ENCODE measurements around the gene EIF2D.
"Not testable (repeated sequence)": the region's sequence is repeated elsewhere in the genome, so short reads cannot be mapped to it uniquely, and the experiment has no call there.

Gene EIF2D

DNA sequence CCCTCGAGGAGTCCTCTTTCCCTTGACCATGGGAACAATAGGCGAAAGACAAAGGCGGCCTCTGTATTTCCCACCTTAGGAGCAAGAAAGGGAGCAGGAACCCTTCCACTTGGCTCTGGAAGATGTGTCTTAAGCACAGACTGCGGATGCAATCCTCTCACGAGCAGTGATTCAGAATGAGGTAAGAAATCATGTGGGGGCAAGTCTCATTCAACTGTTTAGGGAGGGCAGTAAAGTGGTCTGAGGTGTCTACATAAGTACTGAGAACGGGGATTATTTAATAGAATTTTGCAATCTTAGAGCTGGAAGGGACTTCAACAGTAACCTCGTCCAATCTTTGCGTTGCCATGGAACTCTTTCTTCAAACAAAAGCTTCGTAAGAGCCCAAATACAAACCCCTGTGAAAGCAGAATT, 21.4 kb upstream of the EIF2D start:
- Histone ChIP-seq H3K36me3 (ENCODE audit: insufficient read depth, low read length) (no peaks in the 10 kb centered on the region), H3K4me1 (ENCODE audit: insufficient read depth, low read length) (peaks cover 37% of the 10 kb centered on the region), H3K4me3 (ENCODE audit: low read depth in 1 of 2, low read length in 2 of 2) (no peak overlapping the region), H4K20me1 (ENCODE audit: insufficient read depth, low read length) (no peaks in the 10 kb centered on the region), H3K27ac (ENCODE audit: low read length) (no peak overlapping the region), H3K9ac (ENCODE audit: low read depth, low read length) (no peak overlapping the region), H3K9me3 (ENCODE audit: insufficient read depth, low read length, severe bottlenecking) (no peaks in the 10 kb centered on the region), H3K79me2 (ENCODE audit: insufficient read depth, low read length) (no peaks in the 10 kb centered on the region), H3K27me3 (ENCODE audit: insufficient read depth, low read length, poor library complexity) (no peaks in the 10 kb centered on the region), H2AFZ (ENCODE audit: low read depth, low read length) (no peak overlapping the region), H3K4me2 (ENCODE audit: insufficient read depth, low read length) (no peak overlapping the region)
- TF ChIP-seq, protein P1, sequence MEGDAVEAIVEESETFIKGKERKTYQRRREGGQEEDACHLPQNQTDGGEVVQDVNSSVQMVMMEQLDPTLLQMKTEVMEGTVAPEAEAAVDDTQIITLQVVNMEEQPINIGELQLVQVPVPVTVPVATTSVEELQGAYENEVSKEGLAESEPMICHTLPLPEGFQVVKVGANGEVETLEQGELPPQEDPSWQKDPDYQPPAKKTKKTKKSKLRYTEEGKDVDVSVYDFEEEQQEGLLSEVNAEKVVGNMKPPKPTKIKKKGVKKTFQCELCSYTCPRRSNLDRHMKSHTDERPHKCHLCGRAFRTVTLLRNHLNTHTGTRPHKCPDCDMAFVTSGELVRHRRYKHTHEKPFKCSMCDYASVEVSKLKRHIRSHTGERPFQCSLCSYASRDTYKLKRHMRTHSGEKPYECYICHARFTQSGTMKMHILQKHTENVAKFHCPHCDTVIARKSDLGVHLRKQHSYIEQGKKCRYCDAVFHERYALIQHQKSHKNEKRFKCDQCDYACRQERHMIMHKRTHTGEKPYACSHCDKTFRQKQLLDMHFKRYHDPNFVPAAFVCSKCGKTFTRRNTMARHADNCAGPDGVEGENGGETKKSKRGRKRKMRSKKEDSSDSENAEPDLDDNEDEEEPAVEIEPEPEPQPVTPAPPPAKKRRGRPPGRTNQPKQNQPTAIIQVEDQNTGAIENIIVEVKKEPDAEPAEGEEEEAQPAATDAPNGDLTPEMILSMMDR (IDR thresholded peaks at IDR 0.05; ENCODE audit: borderline replicate concordance, extremely low read depth, low read length, poor library complexity, severe bottlenecking), result no peak
- no peak for TF ChIP-seq EZH2 (IDR thresholded peaks at IDR 0.05; ENCODE audit: borderline replicate concordance, low read depth, low read length, severe bottlenecking)
- ATAC-seq (ENCODE audit: insufficient read depth, low read depth) (no peak), DNase-seq (no peak)

DNA sequence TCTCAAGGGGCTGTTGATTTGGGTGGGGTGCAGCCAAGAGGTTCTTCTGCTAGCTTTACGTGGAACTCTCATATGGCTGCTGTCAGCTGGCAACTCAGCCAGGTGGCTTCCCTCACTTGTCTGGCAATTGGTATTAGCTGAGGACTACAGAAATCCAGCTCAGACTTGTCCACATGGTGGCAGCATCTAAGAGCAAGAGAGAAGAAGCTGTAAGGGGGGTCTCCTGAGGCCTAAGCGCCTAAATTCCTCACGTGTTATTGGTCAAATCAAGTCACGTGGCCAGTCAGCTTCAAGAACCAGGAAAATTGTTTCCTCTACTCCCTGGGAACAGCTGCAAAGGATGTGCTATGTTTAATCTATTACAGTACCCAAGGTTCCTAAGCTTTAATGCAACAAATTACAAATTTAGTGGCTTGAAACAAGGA, 18.8 kb upstream of the EIF2D start:
- Histone ChIP-seq H3K4me3 (ENCODE audit: low read depth in 1 of 2, low read length in 2 of 2) (no peak overlapping the region), H3K9me3 (ENCODE audit: insufficient read depth, low read length, severe bottlenecking) (no peaks in the 10 kb centered on the region), H3K27me3 (ENCODE audit: insufficient read depth, low read length, poor library complexity) (no peaks in the 10 kb centered on the region), H3K36me3 (ENCODE audit: insufficient read depth, low read length) (no peaks in the 10 kb centered on the region), H3K4me1 (ENCODE audit: insufficient read depth, low read length) (peaks cover 22% of the 10 kb centered on the region), H2AFZ (ENCODE audit: low read depth, low read length) (no peak overlapping the region), H3K9ac (ENCODE audit: low read depth, low read length) (no peak overlapping the region), H3K79me2 (ENCODE audit: insufficient read depth, low read length) (no peaks in the 10 kb centered on the region), H3K27ac (ENCODE audit: low read length) (no peak overlapping the region), H4K20me1 (ENCODE audit: insufficient read depth, low read length) (no peaks in the 10 kb centered on the region), H3K4me2 (ENCODE audit: insufficient read depth, low read length) (no peak overlapping the region)
- DNase-seq (peak; percentile 63), ATAC-seq (ENCODE audit: insufficient read depth, low read depth) (peak; percentile 27; the same call in 2 of the 3 replicates)
- TF ChIP-seq, protein P1 (IDR thresholded peaks at IDR 0.05; ENCODE audit: borderline replicate concordance, extremely low read depth, low read length, poor library complexity, severe bottlenecking), result peak; percentile 68
- no peak for TF ChIP-seq EZH2 (IDR thresholded peaks at IDR 0.05; ENCODE audit: borderline replicate concordance, low read depth, low read length, severe bottlenecking)

DNA sequence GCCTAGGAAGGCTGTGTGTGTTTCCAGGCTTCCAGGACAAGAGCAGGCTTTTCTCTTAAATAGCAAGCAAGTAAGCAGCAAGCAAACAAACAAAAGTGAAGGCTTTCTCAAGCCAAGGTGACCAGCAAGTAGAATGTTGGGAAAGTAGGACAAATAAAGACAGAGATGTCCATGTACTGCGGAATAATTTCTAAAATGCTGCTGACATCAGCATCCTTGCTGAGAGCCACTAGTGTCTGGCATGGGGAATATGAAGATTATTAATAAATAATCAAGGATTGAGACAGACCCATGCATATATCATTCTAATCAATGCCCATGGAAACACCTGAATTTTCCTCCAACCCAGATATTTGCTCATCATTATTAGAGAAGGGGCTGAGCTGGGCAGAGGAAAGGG, 16.7 kb upstream of the EIF2D start:
- DNase-seq (no peak), ATAC-seq (ENCODE audit: insufficient read depth, low read depth) (no peak)
- H3K36me3 ChIP-seq (ENCODE audit: insufficient read depth, low read length), result no peaks in the 10 kb centered on the region
- peaks cover 3% of the 10 kb centered on the region; the same call in 1 of the 2 replicates for H3K4me1 ChIP-seq (ENCODE audit: insufficient read depth, low read length)
- H3K27me3 ChIP-seq (ENCODE audit: insufficient read depth, low read length, poor library complexity), result no peaks in the 10 kb centered on the region
- no peaks in the 10 kb centered on the region for H3K79me2 ChIP-seq (ENCODE audit: insufficient read depth, low read length)
- TF ChIP-seq, protein P1 (IDR thresholded peaks at IDR 0.05; ENCODE audit: borderline replicate concordance, extremely low read depth, low read length, poor library complexity, severe bottlenecking), result no peak
- TF ChIP-seq EZH2 (IDR thresholded peaks at IDR 0.05; ENCODE audit: borderline replicate concordance, low read depth, low read length, severe bottlenecking), result no peak
- H2AFZ ChIP-seq (ENCODE audit: low read depth, low read length), result no peak overlapping the region
- H4K20me1 ChIP-seq (ENCODE audit: insufficient read depth, low read length), result no peaks in the 10 kb centered on the region
- no peak overlapping the region for H3K9ac ChIP-seq (ENCODE audit: low read depth, low read length)
- H3K27ac ChIP-seq (ENCODE audit: low read length), result no peak overlapping the region
- no peak overlapping the region for H3K4me2 ChIP-seq (ENCODE audit: insufficient read depth, low read length)
- H3K4me3 ChIP-seq (ENCODE audit: low read depth in 1 of 2, low read length in 2 of 2), result no peak overlapping the region
- no peaks in the 10 kb centered on the region for H3K9me3 ChIP-seq (ENCODE audit: insufficient read depth, low read length, severe bottlenecking)

DNA sequence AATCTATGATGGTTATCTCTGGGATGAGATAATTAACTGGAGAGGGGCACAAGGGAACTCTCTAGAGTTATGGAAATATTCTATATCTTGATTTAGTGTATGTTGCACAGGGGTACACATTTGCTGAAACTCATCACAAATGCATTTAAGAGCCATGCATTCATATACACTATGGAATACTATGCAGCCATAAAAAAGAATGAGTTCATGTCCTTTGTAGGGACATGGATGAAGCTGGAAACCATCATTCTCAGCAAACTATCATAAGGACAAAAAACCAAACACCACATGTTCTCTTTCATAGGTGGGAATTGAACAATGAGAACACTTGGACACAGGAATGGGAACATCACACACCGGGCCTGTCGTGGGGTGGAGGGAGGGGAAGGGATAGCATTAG, 14.1 kb upstream of the EIF2D start:
- H3K4me2 ChIP-seq (ENCODE audit: insufficient read depth, low read length); H3K79me2 ChIP-seq (ENCODE audit: insufficient read depth, low read length); H4K20me1 ChIP-seq (ENCODE audit: insufficient read depth, low read length); H3K36me3 ChIP-seq (ENCODE audit: insufficient read depth, low read length); H3K4me3 ChIP-seq (ENCODE audit: low read depth in 1 of 2, low read length in 2 of 2); H3K4me1 ChIP-seq (ENCODE audit: insufficient read depth, low read length); H3K9ac ChIP-seq (ENCODE audit: low read depth, low read length); H3K9me3 ChIP-seq (ENCODE audit: insufficient read depth, low read length, severe bottlenecking); H2AFZ ChIP-seq (ENCODE audit: low read depth, low read length); DNase-seq; H3K27ac ChIP-seq (ENCODE audit: low read length); H3K27me3 ChIP-seq (ENCODE audit: insufficient read depth, low read length, poor library complexity); ATAC-seq (ENCODE audit: insufficient read depth, low read depth): not testable (repeated sequence)

Measured in DND-41 (cell line).